GM19372 (cell line): ENCODE data around the gene ERI3.
A peak's percentile ranks its signal among the peaks of the same experiment; 100 is the strongest.
"Not testable (repeated sequence)": the region's sequence is repeated elsewhere in the genome, so short reads cannot be mapped to it uniquely, and the experiment has no call there.

Experiments used
- ATAC-seq: cut with Tn5 transposase; IDR thresholded peaks from one replicate; pipeline ENCODE4 v1.9.1; 2021; ENCODE audit warnings: mild to moderate bottlenecking, low read depth, moderate library complexity; ENCODE audit not compliant: unreplicated experiment

ERI3 gene

DNA sequence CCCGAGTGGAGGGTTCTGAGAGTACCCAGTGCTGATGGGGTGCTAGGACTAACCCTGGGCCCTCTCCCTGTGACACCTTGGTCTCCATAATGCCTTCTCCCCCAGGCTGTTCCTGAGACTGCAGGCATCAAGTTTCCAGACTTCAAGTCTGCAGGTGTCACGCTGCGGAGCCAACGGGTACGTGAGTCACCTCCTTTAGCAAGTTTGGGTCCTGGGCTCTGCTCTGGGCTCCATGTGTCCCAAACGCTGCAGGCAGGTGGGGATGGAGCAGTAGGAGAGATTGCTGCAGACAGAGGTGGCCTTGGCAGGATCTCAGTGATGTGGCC, 135.8 kb downstream of the ERI3 start:
- ATAC-seq: no peak

DNA sequence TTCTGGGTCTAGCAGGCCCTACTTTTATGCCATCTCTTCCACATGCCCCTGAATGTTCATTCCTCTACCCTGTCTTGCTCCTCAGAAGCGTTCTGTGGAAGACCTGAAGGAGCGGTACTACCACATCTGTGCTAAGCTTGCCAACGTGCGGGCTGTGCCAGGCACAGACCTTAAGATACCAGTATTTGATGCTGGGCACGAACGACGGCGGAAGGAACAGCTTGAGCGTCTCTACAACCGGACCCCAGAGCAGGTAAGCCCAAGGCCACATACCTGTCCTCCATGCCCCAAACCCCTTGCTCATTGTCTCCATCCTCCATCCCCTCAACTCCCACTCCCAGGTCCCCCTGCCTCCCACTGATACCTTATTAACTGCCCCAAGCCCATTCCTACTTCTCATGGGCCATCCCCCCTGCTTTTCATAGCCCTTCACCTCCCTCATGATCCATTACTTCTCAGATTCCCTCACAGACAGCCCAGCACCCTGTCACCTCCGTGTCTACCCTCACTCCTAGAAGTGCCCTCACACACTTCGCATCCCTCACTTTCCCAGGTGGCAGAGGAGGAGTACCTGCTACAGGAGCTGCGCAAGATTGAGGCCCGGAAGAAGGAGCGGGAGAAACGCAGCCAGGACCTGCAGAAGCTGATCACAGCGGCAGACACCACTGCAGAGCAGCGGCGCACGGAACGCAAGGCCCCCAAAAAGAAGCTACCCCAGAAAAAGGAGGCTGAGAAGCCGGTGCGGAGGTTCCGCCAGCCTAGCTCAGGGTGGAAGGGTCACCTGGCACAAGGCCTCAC, 136.4 kb downstream of the ERI3 start:
- ATAC-seq: no peak

DNA sequence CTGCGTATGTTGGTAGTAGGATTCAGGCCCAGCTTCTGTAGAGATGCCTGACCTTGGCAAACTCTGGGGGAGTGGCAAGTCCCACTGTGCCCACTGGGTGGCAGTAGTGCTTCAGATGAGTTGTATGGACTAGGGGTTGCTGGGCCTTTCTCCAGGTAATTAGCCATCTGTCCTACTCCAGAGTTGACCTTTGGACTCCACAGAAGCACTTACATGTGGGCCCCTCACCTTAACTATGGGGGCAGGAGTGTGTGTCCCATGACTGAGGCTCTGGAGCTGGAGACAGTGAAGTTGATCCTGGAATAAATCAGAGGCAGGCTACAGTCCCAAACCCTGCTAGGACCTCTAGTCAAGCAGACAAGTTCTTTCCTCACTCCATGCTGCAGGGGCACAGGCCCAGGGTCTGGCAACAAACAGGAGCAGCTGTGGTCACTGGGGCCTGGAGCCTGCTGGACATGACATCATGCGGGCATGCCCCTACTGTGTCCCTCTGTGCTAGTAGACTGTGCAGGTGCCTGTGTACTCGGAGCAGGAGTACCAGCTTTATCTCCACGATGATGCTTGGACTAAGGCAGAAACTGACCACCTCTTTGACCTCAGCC, 137.1 kb downstream of the ERI3 start:
- ATAC-seq: no peak

DNA sequence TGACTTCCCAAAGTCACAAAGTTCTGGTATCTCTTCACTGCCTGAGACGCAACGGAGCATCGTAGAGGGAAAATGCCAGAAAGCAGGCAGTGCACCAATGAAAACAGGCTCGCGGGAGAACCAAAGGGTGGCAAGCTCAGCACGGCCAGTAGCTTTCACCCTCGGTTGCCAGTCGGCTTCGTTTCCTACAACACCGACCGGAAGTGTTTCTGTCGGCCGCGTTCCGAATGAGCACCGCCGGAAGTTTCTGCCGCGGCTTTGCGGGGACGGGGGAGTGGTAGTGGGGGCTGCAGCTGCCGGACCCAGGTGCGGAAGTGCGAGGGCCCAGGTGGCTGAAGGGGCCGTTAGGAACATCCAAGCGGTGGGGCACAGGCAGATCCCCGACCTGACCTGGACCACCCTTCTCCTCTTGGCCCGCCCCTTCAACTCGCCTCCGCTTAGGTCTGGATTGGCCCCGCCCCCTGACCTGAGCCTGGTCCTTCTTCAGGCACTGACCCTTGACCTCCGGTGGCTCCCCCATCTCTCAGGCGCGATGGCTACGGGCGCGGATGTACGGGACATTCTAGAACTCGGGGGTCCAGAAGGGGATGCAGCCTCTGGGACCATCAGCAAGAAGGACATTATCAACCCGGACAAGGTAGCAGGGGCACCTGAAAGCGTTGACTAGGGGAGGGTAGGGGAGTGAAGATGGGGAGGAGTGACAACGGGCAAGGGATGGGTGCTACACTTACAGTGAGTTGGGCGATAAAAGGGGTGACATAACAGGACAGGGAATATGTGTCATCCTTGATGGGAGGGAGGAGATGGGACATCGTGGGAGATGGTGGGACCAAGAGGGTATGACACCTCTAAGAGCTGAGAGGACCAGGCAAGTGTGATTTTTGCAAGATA, 141.6 kb downstream of the ERI3 start, which contains the start of gene DMAP1:
Gene DMAP1 (plus strand): TSS at position 250 of the 891 bp plus-strand sequence. CDS start 283 bp downstream, at position 533.
- ATAC-seq: peak; percentile 71

DNA sequence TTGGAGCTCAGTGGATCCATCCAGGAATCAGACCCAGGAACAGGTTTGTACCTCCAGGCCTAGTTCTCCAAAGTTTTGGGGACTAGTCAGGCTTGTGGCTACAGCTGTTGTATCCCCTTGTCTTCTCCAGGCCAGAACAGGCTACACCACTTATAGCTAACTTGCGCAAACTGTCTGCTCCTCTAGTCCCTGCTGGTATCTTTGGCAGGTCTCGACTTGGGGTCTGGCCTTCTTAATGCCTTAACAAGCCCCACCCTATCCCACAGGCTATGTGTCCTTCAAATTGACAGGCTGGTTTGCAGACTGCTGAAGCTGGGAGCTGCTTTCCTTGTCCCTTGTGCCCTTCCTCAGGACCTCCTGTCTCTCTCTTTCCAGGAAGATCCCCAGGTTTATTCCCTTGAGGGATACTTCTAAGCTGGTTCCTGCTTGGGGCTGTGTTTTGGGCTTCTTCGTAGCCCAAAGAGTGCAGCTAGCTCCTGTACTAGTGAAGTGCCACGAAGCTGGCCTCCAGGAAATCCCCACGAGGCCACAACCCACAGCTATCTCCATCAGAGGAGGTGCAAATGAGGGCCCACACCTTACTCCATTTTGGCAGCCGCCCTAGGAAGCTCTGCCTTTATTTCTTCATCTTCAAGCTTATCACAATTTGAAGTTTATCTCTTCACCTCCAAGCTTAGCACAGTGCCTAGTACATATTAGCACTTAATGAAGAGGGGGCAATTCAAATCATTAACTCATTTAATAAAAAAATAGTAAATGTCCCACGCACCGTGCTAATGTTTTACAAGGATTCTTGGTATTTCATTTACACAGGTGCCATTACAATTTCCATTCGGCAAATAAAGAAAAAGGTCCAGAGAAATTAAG, 142.5 kb downstream of the ERI3 start:
- no peak for ATAC-seq

DNA sequence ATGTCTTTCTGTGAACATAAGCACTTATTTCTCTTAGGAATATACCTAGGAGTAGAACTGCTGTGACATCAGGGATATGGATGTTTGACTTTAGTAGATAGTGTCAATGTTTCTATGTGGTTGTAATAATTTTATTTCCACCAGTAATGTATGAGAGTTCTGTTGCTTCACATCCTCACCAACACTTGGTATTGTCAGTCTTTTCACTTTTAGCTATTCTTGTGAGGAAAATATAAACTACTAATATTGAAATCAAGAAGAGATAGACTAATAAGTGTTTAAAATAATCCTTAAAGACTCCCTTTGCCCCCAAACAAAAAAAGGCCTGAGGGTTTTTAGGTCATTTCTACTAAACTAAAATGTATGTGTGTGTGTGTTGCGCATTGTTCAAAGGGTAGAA, 144.5 kb downstream of the ERI3 start:
- ATAC-seq: no peak

DNA sequence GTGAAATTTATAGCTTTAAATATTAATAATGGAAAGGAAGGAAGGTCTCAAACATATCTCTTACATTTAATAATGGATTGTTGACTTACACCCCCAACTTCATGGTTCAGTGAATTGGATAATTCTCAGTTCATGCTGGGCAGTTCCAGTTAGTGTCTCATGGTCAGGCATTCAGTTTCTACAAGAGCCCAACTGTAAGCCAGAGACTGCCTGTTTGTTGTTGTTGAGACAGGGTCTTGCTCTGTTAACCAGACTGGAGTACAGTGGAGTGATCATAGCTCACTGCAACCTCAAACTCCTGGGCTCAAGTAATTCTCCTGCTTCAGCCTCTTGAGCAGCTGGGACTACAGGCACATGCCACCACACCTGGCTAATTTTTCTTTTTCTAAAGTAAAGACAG, 146.8 kb downstream of the ERI3 start:
- ATAC-seq: no peak

DNA sequence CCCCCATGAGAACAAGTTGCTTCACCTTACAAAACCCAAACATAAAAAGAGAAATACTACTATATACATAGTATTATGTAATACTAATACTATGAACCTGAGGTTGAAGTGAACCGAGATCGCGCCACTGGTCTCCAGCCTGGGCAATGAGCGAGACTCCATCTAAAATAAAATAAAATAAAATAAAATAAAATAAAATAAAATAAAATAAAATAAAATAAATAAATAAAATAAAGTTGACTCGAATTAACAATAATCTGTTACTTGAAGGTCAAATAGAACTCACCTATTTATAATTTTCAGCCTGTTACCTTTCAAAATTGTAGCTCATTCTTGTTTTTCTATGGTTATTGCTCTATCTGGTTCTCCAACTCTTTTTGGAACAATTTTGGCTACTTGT, 148.5 kb downstream of the ERI3 start:
- not testable (repeated sequence) for ATAC-seq

DNA sequence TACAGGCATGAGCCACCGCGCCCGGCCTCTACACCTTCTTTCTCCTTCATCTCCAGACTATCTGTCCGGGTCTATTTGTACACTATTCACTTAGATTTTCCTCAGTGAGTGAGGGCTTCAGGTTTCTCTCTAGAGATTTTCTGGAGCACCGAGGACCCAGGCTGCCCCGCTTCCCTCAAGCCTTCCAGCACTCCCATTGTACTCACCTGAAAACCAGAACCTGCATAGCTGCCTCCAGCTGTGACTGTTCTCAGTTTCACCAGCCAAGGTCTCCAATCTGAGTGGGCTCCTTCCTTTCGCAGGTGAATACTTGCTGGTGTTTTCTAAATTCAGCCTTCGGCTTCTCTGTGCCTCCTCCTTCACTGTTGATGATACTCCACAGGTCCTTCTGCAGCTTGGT, 154.7 kb downstream of the ERI3 start:
- no peak for ATAC-seq

DNA sequence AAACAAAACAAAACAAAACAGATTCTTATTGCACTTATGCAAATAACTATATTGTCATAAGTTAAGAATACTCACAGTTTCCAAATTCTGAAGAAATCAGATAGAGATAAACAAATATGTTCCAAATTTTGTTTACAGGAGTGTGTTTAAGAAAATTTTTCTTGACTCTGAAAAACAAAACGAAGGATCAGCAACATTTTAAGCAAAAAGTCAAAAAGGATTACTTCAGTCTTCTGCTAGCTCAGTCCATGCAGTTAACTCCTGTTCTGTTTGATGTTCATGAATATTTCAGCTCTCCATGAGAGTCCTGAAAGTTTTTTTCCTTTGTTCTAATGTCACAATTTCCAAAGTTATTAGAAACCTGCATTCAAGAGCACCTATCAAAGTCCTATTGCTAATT, 180.4 kb downstream of the ERI3 start:
- no peak for ATAC-seq
